ENCODE measurements around the gene BEND2.

DNA sequence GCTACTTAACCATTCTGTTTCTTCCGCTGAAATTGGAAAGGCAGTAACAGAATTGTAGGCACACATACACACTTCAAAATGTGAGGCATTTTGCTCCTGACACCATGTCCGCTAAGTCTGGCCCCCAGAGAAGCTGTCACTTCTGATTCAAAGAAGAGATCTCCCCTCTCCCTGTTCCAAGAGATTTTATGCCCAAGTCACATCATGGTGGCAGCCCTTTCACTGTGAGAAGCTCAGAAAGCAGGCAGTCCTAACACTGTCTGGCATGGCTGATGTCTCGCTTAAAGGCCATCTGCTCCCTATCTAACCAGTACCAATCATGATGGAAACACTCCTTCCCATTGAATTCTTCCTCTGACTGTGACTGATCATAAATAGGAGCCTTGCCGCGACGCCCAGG lies 83.9 kb downstream of the BEND2 start:
- no peak for TF ChIP-seq POLR2A (IDR thresholded peaks at IDR 0.05; ENCODE audit: extremely low read depth, insufficient read length)
- TF ChIP-seq, protein P1, sequence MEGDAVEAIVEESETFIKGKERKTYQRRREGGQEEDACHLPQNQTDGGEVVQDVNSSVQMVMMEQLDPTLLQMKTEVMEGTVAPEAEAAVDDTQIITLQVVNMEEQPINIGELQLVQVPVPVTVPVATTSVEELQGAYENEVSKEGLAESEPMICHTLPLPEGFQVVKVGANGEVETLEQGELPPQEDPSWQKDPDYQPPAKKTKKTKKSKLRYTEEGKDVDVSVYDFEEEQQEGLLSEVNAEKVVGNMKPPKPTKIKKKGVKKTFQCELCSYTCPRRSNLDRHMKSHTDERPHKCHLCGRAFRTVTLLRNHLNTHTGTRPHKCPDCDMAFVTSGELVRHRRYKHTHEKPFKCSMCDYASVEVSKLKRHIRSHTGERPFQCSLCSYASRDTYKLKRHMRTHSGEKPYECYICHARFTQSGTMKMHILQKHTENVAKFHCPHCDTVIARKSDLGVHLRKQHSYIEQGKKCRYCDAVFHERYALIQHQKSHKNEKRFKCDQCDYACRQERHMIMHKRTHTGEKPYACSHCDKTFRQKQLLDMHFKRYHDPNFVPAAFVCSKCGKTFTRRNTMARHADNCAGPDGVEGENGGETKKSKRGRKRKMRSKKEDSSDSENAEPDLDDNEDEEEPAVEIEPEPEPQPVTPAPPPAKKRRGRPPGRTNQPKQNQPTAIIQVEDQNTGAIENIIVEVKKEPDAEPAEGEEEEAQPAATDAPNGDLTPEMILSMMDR (IDR thresholded peaks at IDR 0.05; ENCODE audit: low read depth, low read length), result no peak
- TF ChIP-seq, protein P2, sequence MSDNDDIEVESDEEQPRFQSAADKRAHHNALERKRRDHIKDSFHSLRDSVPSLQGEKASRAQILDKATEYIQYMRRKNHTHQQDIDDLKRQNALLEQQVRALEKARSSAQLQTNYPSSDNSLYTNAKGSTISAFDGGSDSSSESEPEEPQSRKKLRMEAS (IDR thresholded peaks at IDR 0.05; ENCODE audit: low read depth, low read length), result no peak

Measured in NB4 (cell line).